ENCODE results near the gene BROX.

GRCh38 chr1:222706815-222707214 lies 5.5 kb upstream of the BROX start:
- TF ChIP-seq, protein P1, sequence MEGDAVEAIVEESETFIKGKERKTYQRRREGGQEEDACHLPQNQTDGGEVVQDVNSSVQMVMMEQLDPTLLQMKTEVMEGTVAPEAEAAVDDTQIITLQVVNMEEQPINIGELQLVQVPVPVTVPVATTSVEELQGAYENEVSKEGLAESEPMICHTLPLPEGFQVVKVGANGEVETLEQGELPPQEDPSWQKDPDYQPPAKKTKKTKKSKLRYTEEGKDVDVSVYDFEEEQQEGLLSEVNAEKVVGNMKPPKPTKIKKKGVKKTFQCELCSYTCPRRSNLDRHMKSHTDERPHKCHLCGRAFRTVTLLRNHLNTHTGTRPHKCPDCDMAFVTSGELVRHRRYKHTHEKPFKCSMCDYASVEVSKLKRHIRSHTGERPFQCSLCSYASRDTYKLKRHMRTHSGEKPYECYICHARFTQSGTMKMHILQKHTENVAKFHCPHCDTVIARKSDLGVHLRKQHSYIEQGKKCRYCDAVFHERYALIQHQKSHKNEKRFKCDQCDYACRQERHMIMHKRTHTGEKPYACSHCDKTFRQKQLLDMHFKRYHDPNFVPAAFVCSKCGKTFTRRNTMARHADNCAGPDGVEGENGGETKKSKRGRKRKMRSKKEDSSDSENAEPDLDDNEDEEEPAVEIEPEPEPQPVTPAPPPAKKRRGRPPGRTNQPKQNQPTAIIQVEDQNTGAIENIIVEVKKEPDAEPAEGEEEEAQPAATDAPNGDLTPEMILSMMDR (tag by site-specific recombination; IDR thresholded peaks at IDR 0.05): no peak
- TF ChIP-seq ZNF610 (tag by site-specific recombination; IDR thresholded peaks at IDR 0.05; ENCODE audit: borderline replicate concordance) (no peak), ZNF768 (tag by site-specific recombination; IDR thresholded peaks at IDR 0.05) (no peak), ZNF174 (tag by site-specific recombination; IDR thresholded peaks at IDR 0.05) (no peak), ZNF791 (tag by site-specific recombination; IDR thresholded peaks at IDR 0.05) (no peak), ZNF24 (tag by site-specific recombination; IDR thresholded peaks at IDR 0.05) (no peak)
- TF ChIP-seq, protein P2, sequence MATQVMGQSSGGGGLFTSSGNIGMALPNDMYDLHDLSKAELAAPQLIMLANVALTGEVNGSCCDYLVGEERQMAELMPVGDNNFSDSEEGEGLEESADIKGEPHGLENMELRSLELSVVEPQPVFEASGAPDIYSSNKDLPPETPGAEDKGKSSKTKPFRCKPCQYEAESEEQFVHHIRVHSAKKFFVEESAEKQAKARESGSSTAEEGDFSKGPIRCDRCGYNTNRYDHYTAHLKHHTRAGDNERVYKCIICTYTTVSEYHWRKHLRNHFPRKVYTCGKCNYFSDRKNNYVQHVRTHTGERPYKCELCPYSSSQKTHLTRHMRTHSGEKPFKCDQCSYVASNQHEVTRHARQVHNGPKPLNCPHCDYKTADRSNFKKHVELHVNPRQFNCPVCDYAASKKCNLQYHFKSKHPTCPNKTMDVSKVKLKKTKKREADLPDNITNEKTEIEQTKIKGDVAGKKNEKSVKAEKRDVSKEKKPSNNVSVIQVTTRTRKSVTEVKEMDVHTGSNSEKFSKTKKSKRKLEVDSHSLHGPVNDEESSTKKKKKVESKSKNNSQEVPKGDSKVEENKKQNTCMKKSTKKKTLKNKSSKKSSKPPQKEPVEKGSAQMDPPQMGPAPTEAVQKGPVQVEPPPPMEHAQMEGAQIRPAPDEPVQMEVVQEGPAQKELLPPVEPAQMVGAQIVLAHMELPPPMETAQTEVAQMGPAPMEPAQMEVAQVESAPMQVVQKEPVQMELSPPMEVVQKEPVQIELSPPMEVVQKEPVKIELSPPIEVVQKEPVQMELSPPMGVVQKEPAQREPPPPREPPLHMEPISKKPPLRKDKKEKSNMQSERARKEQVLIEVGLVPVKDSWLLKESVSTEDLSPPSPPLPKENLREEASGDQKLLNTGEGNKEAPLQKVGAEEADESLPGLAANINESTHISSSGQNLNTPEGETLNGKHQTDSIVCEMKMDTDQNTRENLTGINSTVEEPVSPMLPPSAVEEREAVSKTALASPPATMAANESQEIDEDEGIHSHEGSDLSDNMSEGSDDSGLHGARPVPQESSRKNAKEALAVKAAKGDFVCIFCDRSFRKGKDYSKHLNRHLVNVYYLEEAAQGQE (tag by site-specific recombination; IDR thresholded peaks at IDR 0.05): no peak

Measured in HEK293 (cell line).